Vagina (tissue), 2 donors: ENCODE data around the gene HS6ST3. TPM values are rescaled to one million over a fixed set of nuclear protein-coding genes. Genes with fewer than 3 reads are reported as not detected.

Experiments
- DNase-seq, 2 donors: peaks; one replicate each; pipeline ENCODE4 v3.0.0-alpha.2; 2017; ENCODE audit errors: extremely low spot score in 2 of 2
- H3K27ac ChIP-seq: fragments of 200-600 bp; sonication (generic); one replicate; pipeline ENCODE4 v1.5.1; 2019
- H3K27me3 ChIP-seq: fragments of 200-600 bp; sonication (generic); one replicate; pipeline ENCODE4 v1.5.1; 2019
- H3K36me3 ChIP-seq, 2 donors: fragments of 200-600 bp; sonication (generic); one replicate each; pipeline ENCODE4 v1.5.1; 2017 to 2019
- H3K4me1 ChIP-seq: fragments of 200-600 bp; sonication (generic); one replicate; pipeline ENCODE4 v1.5.1; 2019
- H3K4me3 ChIP-seq, 2 donors: fragments of 200-600 bp; sonication (generic); 1 replicate in 1 of 2; 2 replicates in 1 of 2; pipeline ENCODE4 v1.5.1; 2016 to 2019
- H3K9me3 ChIP-seq: fragments of 200-600 bp; sonication (generic); one replicate; pipeline ENCODE4 v1.5.1; 2019
- POLR2A ChIP-seq, 2 donors: fragments of 450-650 bp; IDR thresholded peaks; one replicate each; pipeline ENCODE4 v1.6.1; 2017; ENCODE audit warnings: antibody characterized with exemption in 2 of 2, mild to moderate bottlenecking in 2 of 2, moderate library complexity in 2 of 2
- POLR2AphosphoS5 ChIP-seq, 2 donors: sonication (generic); formaldehyde crosslinking; IDR thresholded peaks; one replicate each; pipeline ENCODE4 v1.9.0; 2017; ENCODE audit warnings: antibody characterized with exemption in 2 of 2, mild to moderate bottlenecking in 2 of 2, low read depth in 1 of 2; ENCODE audit not compliant: insufficient read depth in 1 of 2
- intact Hi-C: fragments of 100-400 bp; cut with DNase I; formaldehyde crosslinking; loops from one replicate; pipeline ENCODE4 v1.15.1; 2023
- total RNA-seq: library from RNA; depleted of rRNA; stranded (reverse); fragments of >200 nt; gene quantifications from one replicate; pipeline ENCODE4 v1.2.3, GENCODE V29; 2016
- TF ChIP-seq, protein P1 (sequence below), 3 experiments: fragments of 450-650 bp in 2 of 3; fragments of 200-600 bp in 1 of 3; sonication (generic) in 1 of 3; IDR thresholded peaks; one replicate each; pipeline ENCODE4 v1.5.1; 2017 to 2019; ENCODE audit warnings: antibody characterized with exemption in 3 of 3, mild to moderate bottlenecking in 2 of 3, moderate library complexity in 2 of 3

The HS6ST3 gene
- total RNA-seq, 1 donor from 2014 or later: 0.49 TPM

DNA sequence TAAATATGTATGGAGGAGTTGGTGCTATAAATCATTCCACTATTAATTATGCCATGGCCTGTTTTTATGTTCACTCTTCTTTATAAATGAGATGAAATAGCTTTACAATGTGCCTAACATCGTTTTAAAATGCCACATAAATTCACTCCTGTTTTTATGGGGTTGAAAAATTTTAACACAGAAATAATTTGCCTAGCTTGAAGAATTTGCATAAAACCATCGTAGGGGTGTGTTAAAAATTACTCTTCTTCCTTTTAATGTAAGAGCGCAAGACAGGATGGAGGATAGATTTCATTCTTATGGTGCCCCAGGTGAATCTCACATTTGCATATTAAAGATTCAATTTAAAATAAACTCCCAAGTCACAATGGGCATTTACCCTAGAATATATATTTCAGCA, 456.6 kb downstream of the HS6ST3 start:
- intact Hi-C loops: no loop called here
- no peaks in the 10 kb centered on the region for H3K4me1 ChIP-seq
- H3K27me3 ChIP-seq: no peaks in the 10 kb centered on the region
- H3K27ac ChIP-seq: no peak overlapping the region
- H3K9me3 ChIP-seq: no peaks in the 10 kb centered on the region
- no peak for TF ChIP-seq POLR2AphosphoS5 (IDR thresholded peaks at IDR 0.05; ENCODE audit: insufficient read depth in 1 of 2, low read depth in 1 of 2)
- TF ChIP-seq, protein P1, sequence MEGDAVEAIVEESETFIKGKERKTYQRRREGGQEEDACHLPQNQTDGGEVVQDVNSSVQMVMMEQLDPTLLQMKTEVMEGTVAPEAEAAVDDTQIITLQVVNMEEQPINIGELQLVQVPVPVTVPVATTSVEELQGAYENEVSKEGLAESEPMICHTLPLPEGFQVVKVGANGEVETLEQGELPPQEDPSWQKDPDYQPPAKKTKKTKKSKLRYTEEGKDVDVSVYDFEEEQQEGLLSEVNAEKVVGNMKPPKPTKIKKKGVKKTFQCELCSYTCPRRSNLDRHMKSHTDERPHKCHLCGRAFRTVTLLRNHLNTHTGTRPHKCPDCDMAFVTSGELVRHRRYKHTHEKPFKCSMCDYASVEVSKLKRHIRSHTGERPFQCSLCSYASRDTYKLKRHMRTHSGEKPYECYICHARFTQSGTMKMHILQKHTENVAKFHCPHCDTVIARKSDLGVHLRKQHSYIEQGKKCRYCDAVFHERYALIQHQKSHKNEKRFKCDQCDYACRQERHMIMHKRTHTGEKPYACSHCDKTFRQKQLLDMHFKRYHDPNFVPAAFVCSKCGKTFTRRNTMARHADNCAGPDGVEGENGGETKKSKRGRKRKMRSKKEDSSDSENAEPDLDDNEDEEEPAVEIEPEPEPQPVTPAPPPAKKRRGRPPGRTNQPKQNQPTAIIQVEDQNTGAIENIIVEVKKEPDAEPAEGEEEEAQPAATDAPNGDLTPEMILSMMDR (IDR thresholded peaks at IDR 0.05): no peak
- TF ChIP-seq POLR2A (IDR thresholded peaks at IDR 0.05): no peak
- DNase-seq: no peak
- no peak overlapping the region for H3K4me3 ChIP-seq
- no peaks in the 10 kb centered on the region for H3K36me3 ChIP-seq

DNA sequence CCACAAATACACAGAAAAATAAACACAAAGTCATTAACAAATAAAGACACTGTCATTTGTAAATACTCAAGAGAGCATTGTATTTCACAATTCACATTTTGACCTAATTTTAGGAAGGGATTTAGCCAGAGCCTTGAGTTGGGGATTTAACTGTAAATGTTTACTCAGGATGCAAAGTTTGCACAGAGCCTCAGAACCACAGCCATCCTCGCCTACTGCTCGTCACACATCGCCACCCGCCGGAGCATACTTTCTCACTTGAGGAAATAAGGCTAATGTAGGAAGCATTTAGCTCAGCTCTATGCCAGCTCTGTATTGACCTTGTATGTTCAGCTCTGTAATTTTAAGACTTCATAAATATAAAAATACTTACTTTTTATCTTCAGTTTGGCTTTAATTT, 461.6 kb downstream of the HS6ST3 start:
- Histone ChIP-seq H3K9me3 (no peaks in the 10 kb centered on the region), H3K36me3 (no peaks in the 10 kb centered on the region), H3K4me3 (no peak overlapping the region), H3K27ac (no peak overlapping the region), H3K4me1 (no peaks in the 10 kb centered on the region), H3K27me3 (no peaks in the 10 kb centered on the region)
- TF ChIP-seq, protein P1 (IDR thresholded peaks at IDR 0.05): no peak
- TF ChIP-seq POLR2A (IDR thresholded peaks at IDR 0.05) (no peak), POLR2AphosphoS5 (IDR thresholded peaks at IDR 0.05; ENCODE audit: insufficient read depth in 1 of 2, low read depth in 1 of 2) (no peak)
- intact Hi-C loops: no loop called here
- DNase-seq: no peak

DNA sequence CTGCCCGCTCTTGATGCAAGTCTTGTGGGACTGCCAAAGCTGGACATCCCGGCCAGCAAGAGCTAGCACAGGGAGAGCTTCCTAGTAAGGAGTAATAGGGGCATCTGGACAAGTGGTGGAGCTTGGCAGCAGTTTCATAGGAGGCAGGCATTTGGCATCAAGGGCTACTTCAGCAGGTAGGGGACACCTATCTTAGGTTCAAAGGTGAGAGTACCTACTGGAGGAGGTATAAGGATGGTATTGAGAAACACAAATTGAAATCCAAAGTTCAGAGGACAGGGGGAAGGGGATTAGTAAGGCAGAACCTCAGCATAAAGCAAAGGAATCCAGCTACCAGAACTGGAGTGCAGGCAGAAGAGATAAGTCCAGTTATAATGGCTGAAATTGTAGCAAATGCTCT, 462.7 kb downstream of the HS6ST3 start:
- Histone ChIP-seq H3K9me3 (no peaks in the 10 kb centered on the region), H3K27ac (no peak overlapping the region), H3K27me3 (no peaks in the 10 kb centered on the region), H3K36me3 (no peaks in the 10 kb centered on the region), H3K4me3 (no peak overlapping the region), H3K4me1 (no peaks in the 10 kb centered on the region)
- intact Hi-C loops: no loop called here
- TF ChIP-seq, protein P1 (IDR thresholded peaks at IDR 0.05): no peak
- TF ChIP-seq POLR2AphosphoS5 (IDR thresholded peaks at IDR 0.05; ENCODE audit: insufficient read depth in 1 of 2, low read depth in 1 of 2) (no peak), POLR2A (IDR thresholded peaks at IDR 0.05) (no peak)
- no peak for DNase-seq

DNA sequence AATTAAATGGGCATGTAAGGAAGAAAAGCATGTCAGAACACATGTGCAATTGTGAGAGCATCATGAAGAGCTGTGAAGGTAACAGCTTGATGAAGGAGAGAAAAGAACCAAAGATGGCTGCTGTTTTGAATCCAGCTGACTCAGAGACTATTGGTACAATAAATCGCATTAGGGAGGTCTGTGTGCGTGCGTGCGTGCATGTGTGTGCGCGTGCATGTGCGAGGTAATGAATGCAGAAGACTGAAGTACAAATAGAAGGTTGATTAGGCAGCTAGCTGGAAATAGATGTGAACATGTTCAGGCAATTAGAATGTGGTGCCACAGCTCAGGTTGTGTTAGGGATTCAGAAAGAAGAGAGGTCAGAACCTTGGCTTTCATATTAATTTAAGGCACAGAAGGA, 463.9 kb downstream of the HS6ST3 start:
- H3K27me3 ChIP-seq: no peaks in the 10 kb centered on the region
- DNase-seq: no peak
- no peak overlapping the region for H3K4me3 ChIP-seq
- TF ChIP-seq POLR2AphosphoS5 (IDR thresholded peaks at IDR 0.05; ENCODE audit: insufficient read depth in 1 of 2, low read depth in 1 of 2): no peak
- TF ChIP-seq POLR2A (IDR thresholded peaks at IDR 0.05): no peak
- TF ChIP-seq, protein P1 (IDR thresholded peaks at IDR 0.05): no peak
- no peaks in the 10 kb centered on the region for H3K4me1 ChIP-seq
- intact Hi-C loops: no loop called here
- no peaks in the 10 kb centered on the region for H3K9me3 ChIP-seq
- H3K27ac ChIP-seq: no peak overlapping the region
- no peaks in the 10 kb centered on the region for H3K36me3 ChIP-seq

DNA sequence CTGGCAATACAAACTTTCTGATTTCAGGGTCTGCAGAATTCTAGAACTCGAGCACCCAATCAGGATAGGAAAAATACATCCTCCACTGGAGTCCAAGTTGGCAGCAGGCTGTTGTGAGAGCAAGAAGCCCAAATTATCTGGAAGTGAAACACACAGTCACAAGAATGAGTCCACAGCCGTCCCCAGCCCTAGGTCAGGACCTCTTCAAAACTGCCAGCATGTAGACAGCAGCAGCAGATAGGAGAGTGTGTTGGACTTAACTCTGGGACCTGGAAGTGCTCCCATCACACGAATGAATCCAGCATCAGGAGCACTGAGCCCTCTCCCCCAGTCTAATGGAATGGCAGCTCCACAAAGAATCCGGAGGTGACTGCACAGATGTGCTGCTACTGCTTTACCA, 483.7 kb downstream of the HS6ST3 start:
- H3K4me1 ChIP-seq: no peaks in the 10 kb centered on the region
- no peaks in the 10 kb centered on the region for H3K36me3 ChIP-seq
- H3K4me3 ChIP-seq: no peak overlapping the region
- intact Hi-C loops: no loop called here
- no peak overlapping the region for H3K27ac ChIP-seq
- DNase-seq: no peak
- TF ChIP-seq, protein P1 (IDR thresholded peaks at IDR 0.05): no peak
- TF ChIP-seq POLR2A (IDR thresholded peaks at IDR 0.05): no peak
- no peak for TF ChIP-seq POLR2AphosphoS5 (IDR thresholded peaks at IDR 0.05; ENCODE audit: insufficient read depth in 1 of 2, low read depth in 1 of 2)
- no peaks in the 10 kb centered on the region for H3K27me3 ChIP-seq
- H3K9me3 ChIP-seq: no peaks in the 10 kb centered on the region
